Measurements from ENCODE around the gene PRUNE1.

PRUNE1 gene

DNA sequence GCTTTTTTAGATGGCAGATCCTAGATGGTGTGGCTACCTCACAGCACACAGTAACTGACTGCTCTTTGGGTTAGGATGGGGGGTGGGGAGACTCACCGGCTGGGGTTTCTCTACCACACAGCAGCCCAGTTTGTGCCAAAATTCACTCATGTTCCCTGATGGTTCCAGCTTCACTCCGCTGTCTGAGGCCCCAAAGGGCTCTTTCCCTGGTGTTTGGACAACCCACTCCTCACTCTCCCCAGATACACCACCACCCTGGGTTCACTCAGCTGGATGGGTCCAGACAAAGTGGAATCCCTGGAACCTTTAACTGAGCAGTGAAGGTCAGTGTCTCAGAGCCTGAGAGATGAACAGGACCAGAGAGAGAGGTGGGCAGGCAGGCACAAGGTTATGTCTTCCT lies 47.3 kb downstream of the PRUNE1 start:
- no peak overlapping the region for H2AFZ ChIP-seq (ENCODE audit: insufficient read depth, low read length, poor library complexity)
- peaks cover 36% of the 10 kb centered on the region for H3K79me2 ChIP-seq (ENCODE audit: control insufficient read depth, insufficient read depth, low read length, poor library complexity)
- no peak overlapping the region for H2AK5ac ChIP-seq (ENCODE audit: low read length)
- peaks cover 36 to 60% of the 10 kb centered on the region in 2 experiments for H3K36me3 ChIP-seq (ENCODE audit: control insufficient read depth in 1 of 2, insufficient read depth in 2 of 2, low read length in 2 of 2)
- no CpG with 5 or more reads among the region's 2 CpGs for WGBS (ENCODE audit: extremely low coverage, insufficient coverage, insufficient read length)
- H3K9ac ChIP-seq (ENCODE audit: low read length), result no peak overlapping the region
- no peak overlapping the region for H3K4me2 ChIP-seq (ENCODE audit: low read length)
- H3K4me1 ChIP-seq (ENCODE audit: control insufficient read depth in 1 of 2, insufficient read depth in 2 of 2, low read length in 2 of 2), result peaks cover 21 to 23% of the 10 kb centered on the region in 2 experiments
- H2BK12ac ChIP-seq (ENCODE audit: low read length), result no peak overlapping the region
- H3K9me3 ChIP-seq (ENCODE audit: insufficient read depth, low read depth, low read length), result no peaks in the 10 kb centered on the region
- peak overlapping the region; percentile 60 for H3K4ac ChIP-seq (ENCODE audit: low read depth, low read length)
- H2BK120ac ChIP-seq (ENCODE audit: insufficient read depth, low read length, poor library complexity), result no peak overlapping the region
- no peak overlapping the region for H3K4me3 ChIP-seq (ENCODE audit: low read depth, low read length)
- no peak overlapping the region for H2BK5ac ChIP-seq (ENCODE audit: low read depth, low read length, poor library complexity)
- H4K8ac ChIP-seq (ENCODE audit: low read depth, low read length), result no peak overlapping the region
- H4K12ac ChIP-seq (ENCODE audit: low read depth, low read length), result no peak overlapping the region
- no peak overlapping the region for H3K27ac ChIP-seq (ENCODE audit: low read depth, low read length)
- no peak overlapping the region for H3K23ac ChIP-seq (ENCODE audit: low read length)
- peak overlapping the region; percentile 6 for H3K18ac ChIP-seq (ENCODE audit: low read length)
- no peak overlapping the region for H4K91ac ChIP-seq (ENCODE audit: low read depth, low read length)
- no peaks in the 10 kb centered on the region for H3K27me3 ChIP-seq (ENCODE audit: insufficient read depth, low read length)
- DNase-seq, result no peak
- peaks cover 24% of the 10 kb centered on the region for H3K79me1 ChIP-seq (ENCODE audit: low read length)
- H3K14ac ChIP-seq (ENCODE audit: low read length), result no peak overlapping the region

DNA sequence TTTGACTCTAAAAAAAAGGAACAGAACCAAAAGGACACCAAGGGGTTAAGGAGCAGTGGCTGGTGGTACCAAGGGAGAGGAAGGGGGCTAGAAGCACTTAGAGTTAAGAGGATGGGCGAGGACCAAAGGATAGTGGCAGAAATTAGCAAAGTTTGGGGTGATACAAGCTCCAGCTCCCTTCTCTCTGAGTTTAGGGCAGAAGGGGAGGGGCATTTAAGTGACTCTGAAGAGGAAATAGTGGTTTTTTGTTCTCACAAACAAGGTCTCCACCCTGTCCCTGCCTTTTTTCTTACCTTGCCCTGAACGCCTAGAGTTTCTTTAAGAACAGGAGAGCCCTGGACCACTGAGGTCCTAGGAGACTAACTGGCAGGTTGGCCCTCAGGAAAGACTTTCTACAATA lies 47.9 kb downstream of the PRUNE1 start:
- H4K8ac ChIP-seq (ENCODE audit: low read depth, low read length), result no peak overlapping the region
- H4K91ac ChIP-seq (ENCODE audit: low read depth, low read length), result no peak overlapping the region
- no peak overlapping the region for H3K9ac ChIP-seq (ENCODE audit: low read length)
- H4K12ac ChIP-seq (ENCODE audit: low read depth, low read length), result no peak overlapping the region
- no peak overlapping the region for H3K4me3 ChIP-seq (ENCODE audit: low read depth, low read length)
- peaks cover 21 to 23% of the 10 kb centered on the region in 2 experiments for H3K4me1 ChIP-seq (ENCODE audit: control insufficient read depth in 1 of 2, insufficient read depth in 2 of 2, low read length in 2 of 2)
- no peak overlapping the region for H2BK5ac ChIP-seq (ENCODE audit: low read depth, low read length, poor library complexity)
- no peak overlapping the region for H2BK120ac ChIP-seq (ENCODE audit: insufficient read depth, low read length, poor library complexity)
- no peaks in the 10 kb centered on the region for H3K9me3 ChIP-seq (ENCODE audit: insufficient read depth, low read depth, low read length)
- H3K36me3 ChIP-seq (ENCODE audit: control insufficient read depth in 1 of 2, insufficient read depth in 2 of 2, low read length in 2 of 2), result peaks cover 36 to 60% of the 10 kb centered on the region in 2 experiments
- no peak overlapping the region for H3K4me2 ChIP-seq (ENCODE audit: low read length)
- no peaks in the 10 kb centered on the region for H3K27me3 ChIP-seq (ENCODE audit: insufficient read depth, low read length)
- H3K23ac ChIP-seq (ENCODE audit: low read length), result no peak overlapping the region
- peaks cover 39% of the 10 kb centered on the region for H3K79me2 ChIP-seq (ENCODE audit: control insufficient read depth, insufficient read depth, low read length, poor library complexity)
- H3K27ac ChIP-seq (ENCODE audit: low read depth, low read length), result peak overlapping the region; percentile 4
- no peak overlapping the region for H2BK12ac ChIP-seq (ENCODE audit: low read length)
- no peak overlapping the region for H2AK5ac ChIP-seq (ENCODE audit: low read length)
- no peak overlapping the region for H3K14ac ChIP-seq (ENCODE audit: low read length)
- peak overlapping the region; percentile 60 for H3K4ac ChIP-seq (ENCODE audit: low read depth, low read length)
- no peak for DNase-seq
- WGBS (ENCODE audit: extremely low coverage, insufficient coverage, insufficient read length), result no CpG with 5 or more reads among the region's 2 CpGs
- no peak overlapping the region for H2AFZ ChIP-seq (ENCODE audit: insufficient read depth, low read length, poor library complexity)
- H3K79me1 ChIP-seq (ENCODE audit: low read length), result peaks cover 27% of the 10 kb centered on the region
- H3K18ac ChIP-seq (ENCODE audit: low read length), result peak overlapping the region; percentile 21

DNA sequence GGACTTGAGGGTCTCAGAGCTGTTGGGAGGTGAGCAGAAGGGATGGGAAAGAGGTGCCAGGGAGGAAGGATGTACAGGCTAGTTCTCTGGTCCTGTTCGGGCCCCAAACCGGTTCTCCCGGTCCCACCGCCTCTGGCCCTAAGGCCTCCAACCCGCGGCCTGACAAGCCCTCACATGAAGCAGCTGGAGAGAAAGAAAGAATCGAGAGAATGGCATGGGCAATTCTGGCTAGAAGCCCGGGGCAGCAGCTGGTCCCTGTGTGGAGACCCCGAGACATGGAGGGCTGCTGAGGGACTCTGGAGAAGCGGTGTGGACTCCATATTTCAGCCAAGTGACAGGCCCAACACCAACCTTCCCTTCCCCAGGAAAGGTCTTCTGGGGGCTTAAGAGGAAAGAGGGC lies 50.4 kb downstream of the PRUNE1 start:
- Histone ChIP-seq H3K79me1 (ENCODE audit: low read length) (peaks cover 27% of the 10 kb centered on the region), H2BK12ac (ENCODE audit: low read length) (peak overlapping the region; percentile 7), H2BK120ac (ENCODE audit: insufficient read depth, low read length, poor library complexity) (peak overlapping the region; percentile 99), H2AFZ (ENCODE audit: insufficient read depth, low read length, poor library complexity) (peak overlapping the region; percentile 3), H2BK5ac (ENCODE audit: low read depth, low read length, poor library complexity) (peak overlapping the region; percentile 99), H4K8ac (ENCODE audit: low read depth, low read length) (peak overlapping the region; percentile 97), H3K79me2 (ENCODE audit: control insufficient read depth, insufficient read depth, low read length, poor library complexity) (peaks cover 39% of the 10 kb centered on the region), H3K9me3 (ENCODE audit: insufficient read depth, low read depth, low read length) (no peaks in the 10 kb centered on the region), H3K23ac (ENCODE audit: low read length) (no peak overlapping the region), H3K4me1 (ENCODE audit: control insufficient read depth in 1 of 2, insufficient read depth in 2 of 2, low read length in 2 of 2) (peaks cover 19 to 25% of the 10 kb centered on the region in 2 experiments), H3K27ac (ENCODE audit: low read depth, low read length) (peak overlapping the region; percentile 99), H4K12ac (ENCODE audit: low read depth, low read length) (peak overlapping the region; percentile 97), H3K4me3 (ENCODE audit: low read depth, low read length) (peak overlapping the region; percentile 98), H3K4me2 (ENCODE audit: low read length) (peak overlapping the region; percentile 88), H3K27me3 (ENCODE audit: insufficient read depth, low read length) (no peaks in the 10 kb centered on the region), H3K36me3 (ENCODE audit: control insufficient read depth in 1 of 2, insufficient read depth in 2 of 2, low read length in 2 of 2) (peaks cover 24 to 37% of the 10 kb centered on the region in 2 experiments), H3K9ac (ENCODE audit: low read length) (peak overlapping the region; percentile 99), H3K14ac (ENCODE audit: low read length) (peak overlapping the region; percentile 99), H4K91ac (ENCODE audit: low read depth, low read length) (peak overlapping the region; percentile 99), H3K4ac (ENCODE audit: low read depth, low read length) (peak overlapping the region; percentile 99), H3K18ac (ENCODE audit: low read length) (peak overlapping the region; percentile 100), H2AK5ac (ENCODE audit: low read length) (peak overlapping the region; percentile 94)
- DNase-seq, result peak; percentile 95 to 96
- WGBS (ENCODE audit: extremely low coverage, insufficient coverage, insufficient read length), result no CpG with 5 or more reads among the region's 10 CpGs

DNA sequence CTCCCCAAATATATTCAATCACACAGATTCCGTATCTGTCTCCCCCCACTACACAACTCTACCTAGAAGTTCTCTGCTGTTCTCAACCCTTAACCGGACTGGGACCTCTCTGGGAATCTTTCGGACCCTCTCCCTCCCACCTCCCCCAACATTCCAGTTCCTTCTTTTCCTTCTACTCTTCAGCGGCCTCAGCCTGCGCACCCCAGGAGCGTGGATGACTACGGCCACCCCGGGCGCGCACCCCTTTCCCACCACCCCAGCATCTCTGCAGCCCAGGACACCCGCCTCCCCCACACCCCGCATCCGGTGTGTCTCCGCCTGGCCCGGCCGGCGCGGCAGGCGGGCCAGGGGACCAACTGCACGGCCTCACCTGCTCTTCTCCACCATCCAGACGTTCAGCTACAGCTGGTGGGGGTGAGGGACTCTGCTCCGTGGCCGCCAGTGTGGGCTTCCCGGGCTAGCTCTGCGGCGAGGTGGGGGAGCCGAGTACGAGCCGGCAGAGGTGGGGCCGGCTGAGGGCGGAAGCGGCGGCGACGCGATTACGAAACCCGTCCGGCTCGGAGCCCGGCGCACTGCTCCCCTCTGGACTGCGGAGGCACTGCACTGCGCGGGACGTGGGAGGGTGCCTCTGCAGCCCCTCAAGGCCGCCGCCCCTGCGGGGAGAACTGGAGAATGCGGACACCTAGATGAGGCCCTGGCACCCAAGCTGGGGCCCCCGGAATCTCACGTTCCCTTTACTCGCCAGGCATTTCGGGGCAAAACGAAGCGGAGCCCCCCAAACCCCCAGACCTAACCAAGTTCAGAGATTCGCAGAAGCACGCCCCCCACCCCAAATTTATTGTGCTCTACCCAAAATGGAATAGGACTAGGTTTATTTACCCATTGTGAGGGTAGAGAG lies 51.1 kb downstream of the PRUNE1 start, which contains the start of gene CDC42SE1:
TSS of gene CDC42SE1 (minus strand) at position 514 of the 898 bp plus-strand sequence. CDS start 3,892 bp downstream, outside the sequence.
- Histone ChIP-seq H3K9ac (ENCODE audit: low read length) (peak within 1 kb of the TSS; percentile 99), H2BK12ac (ENCODE audit: low read length) (peak within 1 kb of the TSS; percentile 67), H3K4me3 (ENCODE audit: low read depth, low read length) (peak within 1 kb of the TSS; percentile 98), H3K4me2 (ENCODE audit: low read length) (peak within 1 kb of the TSS; percentile 88), H3K27me3 (ENCODE audit: insufficient read depth, low read length) (no peaks in the 10 kb centered on the region), H3K18ac (ENCODE audit: low read length) (peak within 1 kb of the TSS; percentile 100), H2BK5ac (ENCODE audit: low read depth, low read length, poor library complexity) (peak within 1 kb of the TSS; percentile 99), H3K27ac (ENCODE audit: low read depth, low read length) (peak within 1 kb of the TSS; percentile 99), H2AFZ (ENCODE audit: insufficient read depth, low read length, poor library complexity) (peak within 1 kb of the TSS; percentile 94), H4K8ac (ENCODE audit: low read depth, low read length) (peak within 1 kb of the TSS; percentile 97), H4K12ac (ENCODE audit: low read depth, low read length) (peak within 1 kb of the TSS; percentile 97), H3K79me1 (ENCODE audit: low read length) (peaks cover 27% of the 10 kb centered on the region), H3K4me1 (ENCODE audit: control insufficient read depth in 1 of 2, insufficient read depth in 2 of 2, low read length in 2 of 2) (peaks cover 19 to 25% of the 10 kb centered on the region in 2 experiments), H3K79me2 (ENCODE audit: control insufficient read depth, insufficient read depth, low read length, poor library complexity) (peaks cover 39% of the 10 kb centered on the region), H3K14ac (ENCODE audit: low read length) (peak within 1 kb of the TSS; percentile 99), H2BK120ac (ENCODE audit: insufficient read depth, low read length, poor library complexity) (peak within 1 kb of the TSS; percentile 99), H2AK5ac (ENCODE audit: low read length) (peak within 1 kb of the TSS; percentile 94), H3K23ac (ENCODE audit: low read length) (no peak within 1 kb of the TSS), H3K4ac (ENCODE audit: low read depth, low read length) (peak within 1 kb of the TSS; percentile 99), H3K36me3 (ENCODE audit: control insufficient read depth in 1 of 2, insufficient read depth in 2 of 2, low read length in 2 of 2) (peaks cover 22 to 30% of the 10 kb centered on the region in 2 experiments), H4K91ac (ENCODE audit: low read depth, low read length) (peak within 1 kb of the TSS; percentile 99), H3K9me3 (ENCODE audit: insufficient read depth, low read depth, low read length) (no peaks in the 10 kb centered on the region)
- DNase-seq, result peak; percentile 80 to 88
- WGBS (ENCODE audit: extremely low coverage, insufficient coverage, insufficient read length), result no CpG with 5 or more reads among the region's 58 CpGs

Data from trophoblast cell (in vitro differentiated cells and primary cell).